C4-2B (cell line): ENCODE measurements around the gene CAMKK1.

ENCODE experiments used
- H3K27ac ChIP-seq: fragments of 450-650 bp; 2 replicates; pipeline ENCODE4 v1.5.1; 2017
- ZFX ChIP-seq: fragments of 450-650 bp; IDR thresholded peaks from 2 replicates; pipeline ENCODE4 v1.6.1; 2017
- TF ChIP-seq, protein P1 (sequence below): fragments of 450-650 bp; conservative IDR thresholded peaks from 2 replicates; pipeline ENCODE4 v1.5.1; 2017; ENCODE audit warnings: mild to moderate bottlenecking

Gene CAMKK1

DNA sequence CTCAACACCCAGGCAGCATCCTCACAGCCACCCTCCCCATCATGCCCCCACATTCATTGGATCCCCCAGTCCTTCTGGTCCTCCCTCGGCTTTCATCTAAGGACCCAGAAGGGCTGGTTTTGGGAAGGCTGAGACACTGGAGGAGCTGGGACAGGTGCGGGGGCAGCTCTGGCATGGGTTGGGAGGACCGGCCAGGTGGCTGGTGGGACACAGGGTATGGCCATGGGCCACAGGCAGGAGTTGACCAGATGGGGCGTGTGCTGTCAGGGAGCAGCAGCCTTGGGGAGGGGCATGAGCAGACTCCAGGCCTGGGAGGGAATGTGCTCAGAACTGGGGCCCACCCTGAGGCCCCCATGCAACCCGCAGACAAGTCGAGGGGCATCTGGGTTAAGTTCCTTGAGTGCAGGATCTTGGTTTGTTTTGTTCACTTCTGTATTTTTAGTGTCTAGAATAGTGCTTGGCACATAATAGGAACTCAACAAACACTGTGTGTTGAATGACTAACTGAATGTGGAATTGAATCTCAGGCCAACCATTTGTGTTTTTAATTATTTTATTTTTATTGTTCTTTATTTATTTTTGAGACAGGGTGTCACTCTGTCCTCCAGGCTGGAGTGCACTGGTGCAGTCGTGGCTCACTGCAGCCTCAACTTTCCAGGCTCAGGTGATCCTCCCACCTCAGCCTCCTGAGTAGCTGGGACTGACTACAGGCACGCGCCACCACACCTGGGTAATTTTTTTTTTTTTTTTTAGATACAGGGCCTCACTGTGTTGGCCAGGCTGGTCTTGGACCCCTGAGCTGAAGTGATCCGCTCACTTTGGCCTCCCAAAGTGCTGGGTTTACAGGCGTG, 17.8 kb upstream of the CAMKK1 start:
- TF ChIP-seq, protein P1, sequence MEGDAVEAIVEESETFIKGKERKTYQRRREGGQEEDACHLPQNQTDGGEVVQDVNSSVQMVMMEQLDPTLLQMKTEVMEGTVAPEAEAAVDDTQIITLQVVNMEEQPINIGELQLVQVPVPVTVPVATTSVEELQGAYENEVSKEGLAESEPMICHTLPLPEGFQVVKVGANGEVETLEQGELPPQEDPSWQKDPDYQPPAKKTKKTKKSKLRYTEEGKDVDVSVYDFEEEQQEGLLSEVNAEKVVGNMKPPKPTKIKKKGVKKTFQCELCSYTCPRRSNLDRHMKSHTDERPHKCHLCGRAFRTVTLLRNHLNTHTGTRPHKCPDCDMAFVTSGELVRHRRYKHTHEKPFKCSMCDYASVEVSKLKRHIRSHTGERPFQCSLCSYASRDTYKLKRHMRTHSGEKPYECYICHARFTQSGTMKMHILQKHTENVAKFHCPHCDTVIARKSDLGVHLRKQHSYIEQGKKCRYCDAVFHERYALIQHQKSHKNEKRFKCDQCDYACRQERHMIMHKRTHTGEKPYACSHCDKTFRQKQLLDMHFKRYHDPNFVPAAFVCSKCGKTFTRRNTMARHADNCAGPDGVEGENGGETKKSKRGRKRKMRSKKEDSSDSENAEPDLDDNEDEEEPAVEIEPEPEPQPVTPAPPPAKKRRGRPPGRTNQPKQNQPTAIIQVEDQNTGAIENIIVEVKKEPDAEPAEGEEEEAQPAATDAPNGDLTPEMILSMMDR = no peak
- no peak for TF ChIP-seq ZFX
- H3K27ac ChIP-seq = no peak overlapping the region

DNA sequence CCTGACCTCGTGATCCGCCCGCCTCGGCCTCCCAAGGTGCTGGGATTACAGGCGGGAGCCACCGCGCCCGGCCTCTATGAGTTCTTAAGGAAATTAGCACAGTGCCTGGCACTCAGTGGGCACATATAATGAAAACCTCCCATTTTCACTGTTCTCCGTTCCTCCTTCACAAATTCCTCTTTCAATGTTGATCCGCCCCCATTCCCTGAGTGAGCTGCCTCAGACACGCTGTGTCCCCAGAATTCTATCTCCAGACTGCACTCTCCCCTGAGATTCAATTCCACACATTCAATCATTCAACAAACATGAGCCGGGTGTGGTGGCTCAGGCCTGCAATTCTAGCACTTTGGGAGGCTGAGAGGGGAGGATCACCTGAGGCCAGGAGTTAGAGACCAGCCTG, 16.4 kb upstream of the CAMKK1 start:
- H3K27ac ChIP-seq = no peak overlapping the region

GRCh38 chr17:3907483-3908216, 14.8 kb upstream of the CAMKK1 start:
- no peak overlapping the region for H3K27ac ChIP-seq
- TF ChIP-seq, protein P1 = no peak
- no peak for TF ChIP-seq ZFX

More for the DNA sequence above, 16.4 kb upstream of the CAMKK1 start:
- TF ChIP-seq, protein P1 = no peak
- no peak for TF ChIP-seq ZFX

- TF ChIP-seq, protein P1 = no peak
- no peak for TF ChIP-seq ZFX
These were observed 14.0 kb upstream of the CAMKK1 start for GRCh38 chr17:3906881-3907280.

DNA sequence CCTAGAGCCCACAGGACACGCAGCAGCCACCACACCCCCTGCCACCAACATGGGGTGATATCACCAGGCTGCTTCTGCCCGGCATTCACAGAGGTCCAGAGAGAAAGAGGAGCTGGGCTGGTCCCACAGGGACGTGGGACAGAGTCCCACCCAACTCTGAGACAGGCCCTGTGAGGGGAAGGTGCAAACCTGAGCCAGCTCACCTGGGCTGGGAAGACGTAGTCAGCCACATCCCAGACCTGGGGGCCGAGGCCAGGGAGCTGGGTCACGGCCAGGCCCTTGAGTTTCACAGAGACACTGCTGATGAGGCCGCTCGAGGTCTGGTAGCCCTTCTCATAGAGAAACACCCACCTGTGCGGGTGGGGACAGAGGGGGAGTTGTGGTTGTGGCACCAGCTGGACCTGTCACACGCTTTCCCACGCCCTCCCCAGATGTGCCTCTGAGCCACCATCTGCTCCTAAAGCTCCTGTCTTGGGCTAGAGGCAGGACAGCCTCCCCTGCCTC, 12.2 kb upstream of the CAMKK1 start:
- H3K27ac ChIP-seq = no peak overlapping the region

More at GRCh38 chr17:3906881-3907280, 14.0 kb upstream of the CAMKK1 start:
- H3K27ac ChIP-seq = no peak overlapping the region

DNA sequence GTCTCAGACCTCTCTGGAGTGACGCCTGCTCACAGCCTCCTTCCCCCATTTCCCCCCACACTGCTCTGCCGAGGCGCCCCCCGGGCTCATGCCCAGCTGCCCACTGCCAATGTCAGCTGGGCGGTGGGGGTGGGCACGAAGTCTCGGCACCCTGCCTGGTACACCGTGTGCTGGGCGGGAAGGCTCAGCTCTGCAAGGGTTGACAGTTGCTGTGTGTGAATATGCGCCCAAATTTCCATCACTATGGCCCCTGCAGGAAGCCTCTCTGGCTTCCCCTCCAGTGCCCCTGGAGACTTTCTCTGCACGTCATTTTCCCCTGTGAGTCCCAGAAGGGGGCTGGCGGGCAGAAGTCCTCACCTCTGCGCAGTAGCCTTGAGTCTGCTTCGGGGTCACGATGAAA, 11.6 kb upstream of the CAMKK1 start:
- TF ChIP-seq ZFX = no peak
- TF ChIP-seq, protein P1 = no peak
- no peak overlapping the region for H3K27ac ChIP-seq

More for the DNA sequence above, 12.2 kb upstream of the CAMKK1 start:
- TF ChIP-seq ZFX = no peak

GRCh38 chr17:3903881-3904290, 11.0 kb upstream of the CAMKK1 start:
- H3K27ac ChIP-seq = no peak overlapping the region
- TF ChIP-seq, protein P1 = no peak
- TF ChIP-seq ZFX = no peak
